A673 (cell line): ENCODE measurements around the gene WDR3. TPM values are rescaled to one million over a fixed set of nuclear protein-coding genes. Genes with fewer than 3 reads are reported as not detected.
A peak's percentile ranks its signal among the peaks of the same experiment; 100 is the strongest.

ENCODE experiments used
- BruUV-seq: library from RNA; stranded (reverse); fragments of 400-500 nt; replicated peaks from 2 replicates; lab custom pipeline; 2021; lab: Mats Ljungman, UMichigan
- CTCF ChIA-PET: fragments of 300-600 bp; sonication (Branson Sonifier 250); formaldehyde crosslinking; loops from one replicate; lab custom pipeline; 2022; ENCODE audit warnings: antibody characterized with exemption; lab: Charles Lee
- POLR2A ChIA-PET: fragments of 300-600 bp; sonication (Branson Sonifier 250); formaldehyde crosslinking; loops from one replicate; lab custom pipeline; 2022; ENCODE audit warnings: antibody characterized with exemption; ENCODE audit not compliant: low non-redundant PET; lab: Charles Lee
- DNase-seq: peaks from one replicate; pipeline ENCODE4 v3.0.0-alpha.2; 2015; ENCODE audit warnings: low spot score
- H3K27ac ChIP-seq: fragments of 200-600 bp; sonication (generic); 2 replicates; pipeline ENCODE4 v1.5.1; 2016; ENCODE audit warnings: mixed run types, low read depth, mild to moderate bottlenecking, mixed read lengths, antibody characterized with exemption, low read length; ENCODE audit not compliant: poor library complexity, severe bottlenecking
- H3K27me3 ChIP-seq: fragments of 200-600 bp; sonication (generic); replicated peaks from 2 replicates; pipeline ENCODE4 v1.6.1; 2017; ENCODE audit warnings: mixed run types, low read depth, mild to moderate bottlenecking, mixed read lengths, antibody characterized with exemption, low read length; ENCODE audit not compliant: insufficient read depth, poor library complexity
- H3K36me3 ChIP-seq: fragments of 200-600 bp; sonication (generic); 2 replicates; pipeline ENCODE4 v1.6.1; 2016; ENCODE audit warnings: mixed run types, mild to moderate bottlenecking, mixed read lengths, antibody characterized with exemption, low read length; ENCODE audit not compliant: insufficient read depth, poor library complexity, severe bottlenecking
- H3K4me1 ChIP-seq: fragments of 200-600 bp; sonication (generic); 2 replicates; pipeline ENCODE4 v1.6.1; 2017; ENCODE audit warnings: mixed run types, mild to moderate bottlenecking, mixed read lengths, antibody characterized with exemption, low read length; ENCODE audit not compliant: insufficient read depth, poor library complexity, severe bottlenecking
- H3K4me3 ChIP-seq: fragments of 200-600 bp; sonication (generic); 2 replicates; pipeline ENCODE4 v1.5.1; 2016; ENCODE audit warnings: low read depth, mixed run types, mild to moderate bottlenecking, mixed read lengths, low read length; ENCODE audit not compliant: poor library complexity, severe bottlenecking
- H3K9me3 ChIP-seq: fragments of 200-600 bp; sonication (generic); 2 replicates; pipeline ENCODE4 v1.6.1; 2016; ENCODE audit warnings: mixed run types, low read depth, mild to moderate bottlenecking, mixed read lengths, antibody characterized with exemption, low read length; ENCODE audit not compliant: poor library complexity, severe bottlenecking
- EZH2 ChIP-seq: fragments of 200-600 bp; sonication (generic); IDR thresholded peaks from 2 replicates; pipeline ENCODE4 v1.6.1; 2017; ENCODE audit warnings: borderline replicate concordance, low read depth, mild to moderate bottlenecking, mixed read lengths, antibody characterized with exemption, low read length; ENCODE audit not compliant: poor library complexity, severe bottlenecking
- intact Hi-C: fragments of 100-400 bp; cut with micrococcal nuclease; formaldehyde crosslinking; loops from one replicate; pipeline ENCODE4 v1.10.0; 2022; ENCODE audit not compliant: unreplicated experiment
- total RNA-seq: library from RNA; stranded (reverse); gene quantifications from 2 replicates; pipeline ENCODE4 v1.2.3, GENCODE V29; 2021
- TF ChIP-seq, protein P1 (sequence below): fragments of 300-800, 200-600 bp; sonication (generic); conservative IDR thresholded peaks from 2 replicates; pipeline ENCODE4 v1.5.1; 2017; ENCODE audit warnings: low read depth, mild to moderate bottlenecking, antibody characterized with exemption, low read length, moderate library complexity, mixed read lengths

Gene WDR3
- total RNA-seq, 1 experiment from 2014 or later, result 70.1 TPM

DNA sequence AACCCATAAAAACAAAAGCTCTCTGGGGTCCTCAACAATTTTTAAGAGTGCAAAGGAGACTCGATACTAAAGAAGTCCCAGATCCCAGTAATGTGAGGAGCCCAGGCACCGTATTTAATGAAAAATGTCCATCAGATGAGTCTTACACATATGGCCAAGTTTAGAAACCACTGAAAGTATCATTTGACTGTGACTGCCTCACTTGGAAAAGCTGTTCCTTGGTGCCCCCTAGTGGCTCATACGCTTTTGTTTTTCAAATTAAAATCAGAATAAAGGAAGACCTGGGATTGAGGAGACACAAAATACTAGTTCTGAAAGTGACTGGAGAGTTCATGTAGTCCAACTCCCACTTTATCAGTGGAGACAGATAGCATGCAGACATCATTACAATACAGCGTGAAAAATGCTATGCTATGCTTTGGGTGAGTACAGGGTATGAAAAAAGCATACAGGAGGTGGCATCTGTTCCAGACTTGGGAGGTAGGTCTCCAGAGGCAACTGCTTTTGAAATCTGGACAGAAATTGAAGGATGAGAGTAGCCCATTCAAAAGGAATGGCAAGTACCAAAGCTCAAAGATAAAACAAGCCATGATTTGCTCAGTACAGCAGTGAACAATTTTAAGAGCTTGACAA, 33.9 kb upstream of the WDR3 start:
- Histone ChIP-seq H3K4me1 (no peaks in the 10 kb centered on the region), H3K36me3 (peaks cover 20% of the 10 kb centered on the region), H3K4me3 (no peak overlapping the region), H3K9me3 (no peaks in the 10 kb centered on the region), H3K27me3 (no peaks in the 10 kb centered on the region), H3K27ac (no peak overlapping the region)
- TF ChIP-seq, protein P1, sequence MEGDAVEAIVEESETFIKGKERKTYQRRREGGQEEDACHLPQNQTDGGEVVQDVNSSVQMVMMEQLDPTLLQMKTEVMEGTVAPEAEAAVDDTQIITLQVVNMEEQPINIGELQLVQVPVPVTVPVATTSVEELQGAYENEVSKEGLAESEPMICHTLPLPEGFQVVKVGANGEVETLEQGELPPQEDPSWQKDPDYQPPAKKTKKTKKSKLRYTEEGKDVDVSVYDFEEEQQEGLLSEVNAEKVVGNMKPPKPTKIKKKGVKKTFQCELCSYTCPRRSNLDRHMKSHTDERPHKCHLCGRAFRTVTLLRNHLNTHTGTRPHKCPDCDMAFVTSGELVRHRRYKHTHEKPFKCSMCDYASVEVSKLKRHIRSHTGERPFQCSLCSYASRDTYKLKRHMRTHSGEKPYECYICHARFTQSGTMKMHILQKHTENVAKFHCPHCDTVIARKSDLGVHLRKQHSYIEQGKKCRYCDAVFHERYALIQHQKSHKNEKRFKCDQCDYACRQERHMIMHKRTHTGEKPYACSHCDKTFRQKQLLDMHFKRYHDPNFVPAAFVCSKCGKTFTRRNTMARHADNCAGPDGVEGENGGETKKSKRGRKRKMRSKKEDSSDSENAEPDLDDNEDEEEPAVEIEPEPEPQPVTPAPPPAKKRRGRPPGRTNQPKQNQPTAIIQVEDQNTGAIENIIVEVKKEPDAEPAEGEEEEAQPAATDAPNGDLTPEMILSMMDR, result peak; percentile 83
- no peak for TF ChIP-seq EZH2
- POLR2A ChIA-PET, result no interaction called here
- DNase-seq, result peak; percentile 77
- intact Hi-C loops, result loop anchor here (5.0 kb wide), 3 partner anchors 138 to 383 kb away; no protein-coding TSS in a partner anchor
- CTCF ChIA-PET, result interaction anchor here (0.7 to 1.2 kb wide), 2 partner anchors 134 to 383 kb away, joined by 3 read pairs; no protein-coding TSS in a partner anchor
- BruUV-seq, result no TSS peak

DNA sequence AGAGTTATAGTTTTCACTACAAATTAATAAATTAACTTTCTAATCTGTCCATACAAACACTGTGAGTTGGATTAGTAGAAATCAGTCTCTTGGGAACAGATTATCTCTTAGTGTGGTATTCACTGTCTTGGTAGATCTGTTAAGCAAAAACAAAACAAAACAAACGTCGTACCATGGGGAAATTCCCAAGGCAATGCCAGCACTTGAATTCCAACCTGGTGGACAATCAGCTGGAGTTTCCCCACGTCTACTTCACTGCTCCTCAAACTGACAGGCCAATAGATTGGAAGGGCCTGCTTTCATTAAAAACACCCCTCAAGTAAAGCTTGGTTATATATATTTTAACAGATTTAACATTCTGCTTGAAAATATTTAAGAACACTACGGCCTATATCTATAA, 32.0 kb upstream of the WDR3 start:
- no TSS peak for BruUV-seq
- POLR2A ChIA-PET, result no interaction called here
- Histone ChIP-seq H3K4me3 (no peak overlapping the region), H3K36me3 (peaks cover 20% of the 10 kb centered on the region), H3K4me1 (no peaks in the 10 kb centered on the region), H3K27ac (no peak overlapping the region), H3K9me3 (no peaks in the 10 kb centered on the region), H3K27me3 (no peaks in the 10 kb centered on the region)
- TF ChIP-seq, protein P1, result no peak
- no peak for TF ChIP-seq EZH2
- intact Hi-C loops, result loop anchor here (5.0 kb wide), 3 partner anchors 140 to 385 kb away; no protein-coding TSS in a partner anchor
- CTCF ChIA-PET, result no interaction called here
- DNase-seq, result no peak

DNA sequence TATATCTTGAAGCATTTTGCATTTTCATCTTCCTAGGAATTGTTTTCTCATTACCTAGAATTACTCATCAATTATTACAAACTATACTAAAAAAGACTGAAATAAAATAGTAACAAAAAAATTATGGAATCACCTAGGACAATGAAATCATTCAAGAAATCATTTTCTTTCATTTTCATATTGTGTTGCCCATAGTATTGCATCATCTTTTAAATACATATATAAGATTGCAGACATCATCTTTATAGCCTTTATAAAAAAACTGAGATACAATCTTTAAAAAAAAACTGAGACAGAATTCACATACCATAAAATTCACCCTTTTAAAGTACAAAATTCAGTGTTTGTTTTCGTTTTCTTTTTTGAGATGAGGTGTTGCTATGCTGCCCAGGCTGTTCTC, 29.7 kb upstream of the WDR3 start:
- no peak for TF ChIP-seq EZH2
- TF ChIP-seq, protein P1, result no peak
- ChIA-PET POLR2A (no interaction called here), CTCF (no interaction called here)
- no TSS peak for BruUV-seq
- Histone ChIP-seq H3K27me3 (no peaks in the 10 kb centered on the region), H3K9me3 (no peaks in the 10 kb centered on the region), H3K4me3 (no peak overlapping the region), H3K4me1 (no peaks in the 10 kb centered on the region), H3K36me3 (peaks cover 17% of the 10 kb centered on the region), H3K27ac (no peak overlapping the region)
- DNase-seq, result no peak
- intact Hi-C loops, result loop anchor here (5.0 kb wide), 3 partner anchors 142 to 388 kb away; no protein-coding TSS in a partner anchor
